AG09319 (cell line): ENCODE results near the gene SSH2.
A peak's percentile ranks its signal among the peaks of the same experiment; 100 is the strongest.

ENCODE experiments used
- DNase-seq: peaks from one replicate; pipeline ENCODE4 v3.0.0-alpha.2; 2010; ENCODE audit warnings: low read depth; ENCODE audit errors: extremely low read depth
- TF ChIP-seq, protein P1 (sequence below): IDR thresholded peaks from 2 replicates; pipeline ENCODE4 v1.5.1; 2011; ENCODE audit warnings: low read depth, mild to moderate bottlenecking, inconsistent platforms, low read length, moderate library complexity

SSH2 gene

GRCh38 chr17:29584452-29585079 lies 345.5 kb downstream of the SSH2 start:
- DNase-seq, result no peak
- TF ChIP-seq, protein P1, sequence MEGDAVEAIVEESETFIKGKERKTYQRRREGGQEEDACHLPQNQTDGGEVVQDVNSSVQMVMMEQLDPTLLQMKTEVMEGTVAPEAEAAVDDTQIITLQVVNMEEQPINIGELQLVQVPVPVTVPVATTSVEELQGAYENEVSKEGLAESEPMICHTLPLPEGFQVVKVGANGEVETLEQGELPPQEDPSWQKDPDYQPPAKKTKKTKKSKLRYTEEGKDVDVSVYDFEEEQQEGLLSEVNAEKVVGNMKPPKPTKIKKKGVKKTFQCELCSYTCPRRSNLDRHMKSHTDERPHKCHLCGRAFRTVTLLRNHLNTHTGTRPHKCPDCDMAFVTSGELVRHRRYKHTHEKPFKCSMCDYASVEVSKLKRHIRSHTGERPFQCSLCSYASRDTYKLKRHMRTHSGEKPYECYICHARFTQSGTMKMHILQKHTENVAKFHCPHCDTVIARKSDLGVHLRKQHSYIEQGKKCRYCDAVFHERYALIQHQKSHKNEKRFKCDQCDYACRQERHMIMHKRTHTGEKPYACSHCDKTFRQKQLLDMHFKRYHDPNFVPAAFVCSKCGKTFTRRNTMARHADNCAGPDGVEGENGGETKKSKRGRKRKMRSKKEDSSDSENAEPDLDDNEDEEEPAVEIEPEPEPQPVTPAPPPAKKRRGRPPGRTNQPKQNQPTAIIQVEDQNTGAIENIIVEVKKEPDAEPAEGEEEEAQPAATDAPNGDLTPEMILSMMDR, result no peak

GRCh38 chr17:29583324-29584248 lies 346.4 kb downstream of the SSH2 start:
- TF ChIP-seq, protein P1, result no peak
- DNase-seq, result no peak

DNA sequence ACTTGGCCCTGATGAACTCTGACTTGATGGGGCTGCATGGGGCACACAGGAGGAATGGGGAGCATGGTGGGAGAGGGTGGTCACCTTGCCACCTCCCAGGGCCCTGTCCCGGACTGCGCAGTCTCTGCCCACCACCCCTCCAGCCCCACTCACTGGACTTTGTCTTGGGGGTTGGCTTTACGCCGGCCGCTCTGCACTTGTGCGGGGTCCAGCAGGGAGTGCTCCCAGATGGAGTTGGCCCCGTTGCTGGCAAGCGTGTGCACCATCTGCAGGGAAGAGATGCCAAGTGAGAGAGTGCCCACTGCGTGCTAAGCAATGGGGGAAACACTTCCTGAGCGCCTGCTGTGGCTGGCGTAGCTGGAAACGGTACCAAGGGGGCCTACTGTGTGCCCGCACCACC lies 347.3 kb downstream of the SSH2 start:
- DNase-seq, result no peak

GRCh38 chr17:29582254-29582765 lies 347.7 kb downstream of the SSH2 start:
- TF ChIP-seq, protein P1, result no peak
- no peak for DNase-seq

More for the DNA sequence above, 347.3 kb downstream of the SSH2 start:
- TF ChIP-seq, protein P1, result no peak

DNA sequence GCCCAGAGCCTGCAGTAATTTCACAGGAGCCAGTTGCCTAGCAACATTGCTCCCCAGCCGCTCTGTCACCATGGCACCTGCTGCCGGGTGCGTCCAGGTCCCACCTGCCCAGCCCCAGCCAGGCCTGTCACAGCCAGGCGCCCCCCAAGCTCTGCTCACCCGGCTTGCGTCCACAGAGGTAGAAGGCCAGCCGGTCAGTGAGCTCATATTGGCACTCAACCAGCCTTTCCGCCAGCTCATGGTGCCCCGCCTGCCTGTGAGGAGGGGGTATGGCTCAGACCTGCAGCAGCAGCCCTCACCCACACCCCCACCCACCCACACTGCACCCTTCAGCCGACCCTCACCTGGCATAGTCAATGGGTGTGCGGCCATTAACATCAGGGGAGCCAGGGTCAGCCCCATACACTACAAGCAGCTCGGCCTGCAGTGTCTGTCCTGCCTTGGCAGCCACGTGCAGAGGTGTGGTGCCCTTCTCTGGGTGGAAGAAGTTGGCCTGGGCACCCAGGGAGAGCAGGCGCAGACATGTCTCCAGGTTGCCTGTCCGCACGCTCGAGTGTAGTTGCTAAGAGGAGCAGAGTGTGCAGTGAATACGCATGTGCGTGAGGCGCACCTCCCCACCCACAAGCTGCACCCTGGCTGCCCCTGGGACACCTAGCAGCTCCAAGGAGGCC lies 348.3 kb downstream of the SSH2 start:
- TF ChIP-seq, protein P1, result no peak
- no peak for DNase-seq

DNA sequence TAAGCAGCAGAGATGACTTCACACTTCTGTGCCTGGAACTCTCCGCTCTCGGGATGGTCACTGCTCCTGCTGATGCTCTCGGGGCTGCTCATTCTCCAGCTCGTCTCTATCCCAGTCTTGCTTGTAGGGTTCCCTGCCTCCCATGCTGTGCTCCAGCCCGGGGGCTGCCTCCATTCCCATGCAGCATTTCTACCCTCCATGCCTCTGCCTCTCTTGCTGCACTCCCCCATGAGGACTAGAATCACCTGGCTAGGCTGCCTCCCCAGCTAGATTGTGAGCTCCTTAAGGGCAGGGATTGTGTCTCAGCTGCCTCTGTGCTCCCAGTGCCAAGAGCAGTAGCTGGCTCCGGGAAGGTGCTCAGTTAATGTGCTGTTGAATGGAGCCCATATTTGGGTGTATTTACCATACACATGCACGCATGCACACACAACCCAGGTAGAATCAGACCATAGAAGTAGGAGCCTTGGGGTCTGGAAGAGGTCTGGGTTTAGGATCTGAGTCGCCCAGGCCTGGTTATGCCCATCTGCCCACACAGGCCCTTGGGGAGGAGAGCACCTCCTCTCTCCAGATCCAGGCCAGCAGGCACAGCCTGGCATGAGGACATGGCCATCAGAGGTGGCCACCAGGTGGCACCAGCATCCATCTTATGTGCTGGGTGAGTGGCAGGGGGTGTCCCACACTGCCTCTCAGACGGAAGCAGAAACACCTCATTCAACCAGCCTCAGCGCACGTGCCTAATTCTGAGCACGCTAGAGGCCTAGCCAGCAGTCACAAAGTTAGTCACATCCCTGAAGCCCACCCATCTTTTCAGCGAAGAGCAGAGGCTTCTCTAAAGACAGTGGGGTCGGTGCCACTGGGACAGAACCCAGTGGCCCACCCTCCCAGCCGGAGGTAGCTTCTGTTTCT lies 349.9 kb downstream of the SSH2 start:
- TF ChIP-seq, protein P1, result peak; percentile 92

More for the DNA sequence above, 349.9 kb downstream of the SSH2 start:
- DNase-seq, result peak; percentile 41
